ENCODE measurements around the gene KLHL28.

KLHL28 gene

GRCh38 chr14:44960146-44960545, 1.6 kb downstream of the KLHL28 start:
- no peak for DNase-seq (ENCODE audit: low read depth, low spot score)

- DNase-seq (ENCODE audit: low read depth, low spot score): no peak
Measured at GRCh38 chr14:44959538-44959937, 2.2 kb downstream of the KLHL28 start.

- no peak for DNase-seq (ENCODE audit: low read depth, low spot score)
Measured at GRCh38 chr14:44956866-44957265, 4.9 kb downstream of the KLHL28 start.

GRCh38 chr14:44955528-44955927, 6.2 kb downstream of the KLHL28 start:
- DNase-seq (ENCODE audit: low read depth, low spot score): no peak

- no peak for DNase-seq (ENCODE audit: low read depth, low spot score)
Measured at GRCh38 chr14:44954750-44955149, 7.0 kb downstream of the KLHL28 start.

GRCh38 chr14:44952391-44953110, 9.2 kb downstream of the KLHL28 start:
- DNase-seq (ENCODE audit: low read depth, low spot score): no peak

GRCh38 chr14:44951051-44951450, 10.7 kb downstream of the KLHL28 start:
- DNase-seq (ENCODE audit: low read depth, low spot score): no peak

GRCh38 chr14:44945264-44945663, 16.5 kb downstream of the KLHL28 start:
- DNase-seq (ENCODE audit: low read depth, low spot score): no peak

GRCh38 chr14:44944107-44944506, 17.6 kb downstream of the KLHL28 start:
- DNase-seq (ENCODE audit: low read depth, low spot score): no peak

GRCh38 chr14:44942436-44942835, 19.3 kb downstream of the KLHL28 start:
- no peak for DNase-seq (ENCODE audit: low read depth, low spot score)

- no peak for DNase-seq (ENCODE audit: low read depth, low spot score)
Measured at GRCh38 chr14:44941591-44941990, 20.2 kb downstream of the KLHL28 start.

GRCh38 chr14:44940944-44941343, 20.8 kb downstream of the KLHL28 start:
- no peak for DNase-seq (ENCODE audit: low read depth, low spot score)

- no peak for DNase-seq (ENCODE audit: low read depth, low spot score)
Measured at GRCh38 chr14:44940211-44940610, 21.5 kb downstream of the KLHL28 start.

- no peak for DNase-seq (ENCODE audit: low read depth, low spot score)
Measured at GRCh38 chr14:44937547-44937946, 24.2 kb downstream of the KLHL28 start.

- DNase-seq (ENCODE audit: low read depth, low spot score): no peak
Measured at GRCh38 chr14:44935155-44935554, 26.6 kb downstream of the KLHL28 start.

- no peak for DNase-seq (ENCODE audit: low read depth, low spot score)
Measured at GRCh38 chr14:44928793-44929192, 33.0 kb downstream of the KLHL28 start.

- DNase-seq (ENCODE audit: low read depth, low spot score): no peak
Measured at GRCh38 chr14:44914849-44915248, 46.9 kb downstream of the KLHL28 start.

- no peak for DNase-seq (ENCODE audit: low read depth, low spot score)
Measured at GRCh38 chr14:44912041-44912869, 49.5 kb downstream of the KLHL28 start.

- no peak for DNase-seq (ENCODE audit: low read depth, low spot score)
Measured at GRCh38 chr14:44910821-44911220, 50.9 kb downstream of the KLHL28 start.

GRCh38 chr14:44901696-44902095, 60.1 kb downstream of the KLHL28 start:
- DNase-seq (ENCODE audit: low read depth, low spot score): no peak

GRCh38 chr14:44898551-44898950, 63.2 kb downstream of the KLHL28 start:
- no peak for DNase-seq (ENCODE audit: low read depth, low spot score)

GRCh38 chr14:44897845-44898151, 63.9 kb downstream of the KLHL28 start:
- DNase-seq (ENCODE audit: low read depth, low spot score): no peak

Data from activated naive CD8-positive, alpha-beta T cell treated with anti-CD3 and anti-CD28 coated beads, Interleukin-2, amount 50 U/mL, for 16 hours (primary cell).